Loucy (cell line): ENCODE measurements around the gene LAMTOR4.

Source experiments
- H2AFZ ChIP-seq: fragments of 200-600 bp; sonication (generic); 2 replicates; pipeline ENCODE4 v1.6.0; 2016; ENCODE audit warnings: antibody characterized with exemption, mild to moderate bottlenecking, low read length, moderate library complexity
- H3F3A ChIP-seq: fragments of 200-600 bp; 2 replicates; pipeline ENCODE4 v1.6.0; 2016; ENCODE audit warnings: antibody characterized with exemption, low read depth, mild to moderate bottlenecking
- H3K27me3 ChIP-seq: fragments of 200-600 bp; sonication (generic); 2 replicates; pipeline ENCODE4 v1.6.1; 2014; ENCODE audit warnings: low read length, mild to moderate bottlenecking; ENCODE audit not compliant: insufficient read depth, poor library complexity, severe bottlenecking
- H3K36me3 ChIP-seq: fragments of 200-600 bp; sonication (generic); 2 replicates; pipeline ENCODE4 v1.6.1; 2016; ENCODE audit warnings: low read length; ENCODE audit not compliant: insufficient read depth
- H3K4me1 ChIP-seq: fragments of 200-600 bp; sonication (generic); 2 replicates; pipeline ENCODE4 v1.5.1; 2014; ENCODE audit warnings: low read length, mild to moderate bottlenecking; ENCODE audit not compliant: insufficient read depth, poor library complexity, severe bottlenecking
- H3K4me2 ChIP-seq: fragments of 200-600 bp; sonication (generic); 2 replicates; pipeline ENCODE4 v1.6.0; 2014; ENCODE audit warnings: antibody characterized with exemption, low read length, low read depth, mild to moderate bottlenecking; ENCODE audit not compliant: poor library complexity, severe bottlenecking
- H3K4me3 ChIP-seq: fragments of 200-600 bp; sonication (generic); 2 replicates; pipeline ENCODE4 v1.5.1; 2014; ENCODE audit warnings: low read length, mild to moderate bottlenecking, mixed read lengths; ENCODE audit not compliant: poor library complexity, severe bottlenecking
- H3K79me2 ChIP-seq: fragments of 200-600 bp; sonication (generic); 2 replicates; pipeline ENCODE4 v1.6.1; 2014; ENCODE audit warnings: low read length; ENCODE audit not compliant: insufficient read depth
- H3K9ac ChIP-seq: fragments of 200-600 bp; sonication (generic); 2 replicates; pipeline ENCODE4 v1.6.0; 2014; ENCODE audit warnings: mild to moderate bottlenecking, low read depth, low read length, moderate library complexity; ENCODE audit not compliant: poor library complexity, severe bottlenecking
- H3K9me2 ChIP-seq: fragments of 200-600 bp; sonication (generic); replicated peaks from 2 replicates; pipeline ENCODE4 v1.6.1; 2016; ENCODE audit warnings: low read depth, low read length, mixed read lengths
- H3K9me3 ChIP-seq: fragments of 200-600 bp; sonication (generic); 2 replicates; pipeline ENCODE4 v1.6.1; 2014; ENCODE audit warnings: mild to moderate bottlenecking, antibody characterized with exemption, low read length, low read depth; ENCODE audit not compliant: insufficient read depth
- H4K20me1 ChIP-seq: fragments of 200-600 bp; sonication (generic); 2 replicates; pipeline ENCODE4 v1.6.0; 2014; ENCODE audit warnings: antibody characterized with exemption, low read length, mild to moderate bottlenecking; ENCODE audit not compliant: insufficient read depth, poor library complexity, severe bottlenecking
- EZH2phosphoT487 ChIP-seq: fragments of 200-600 bp; IDR thresholded peaks from 2 replicates; pipeline ENCODE4 v1.6.1; 2018; ENCODE audit warnings: antibody characterized with exemption, mild to moderate bottlenecking, moderate library complexity, borderline replicate concordance
- TF ChIP-seq, protein P1 (sequence below): fragments of 200-600 bp; sonication (generic); conservative IDR thresholded peaks from 2 replicates; pipeline ENCODE4 v1.5.1; 2014; ENCODE audit warnings: mild to moderate bottlenecking, antibody characterized with exemption, low read length

The LAMTOR4 gene

DNA sequence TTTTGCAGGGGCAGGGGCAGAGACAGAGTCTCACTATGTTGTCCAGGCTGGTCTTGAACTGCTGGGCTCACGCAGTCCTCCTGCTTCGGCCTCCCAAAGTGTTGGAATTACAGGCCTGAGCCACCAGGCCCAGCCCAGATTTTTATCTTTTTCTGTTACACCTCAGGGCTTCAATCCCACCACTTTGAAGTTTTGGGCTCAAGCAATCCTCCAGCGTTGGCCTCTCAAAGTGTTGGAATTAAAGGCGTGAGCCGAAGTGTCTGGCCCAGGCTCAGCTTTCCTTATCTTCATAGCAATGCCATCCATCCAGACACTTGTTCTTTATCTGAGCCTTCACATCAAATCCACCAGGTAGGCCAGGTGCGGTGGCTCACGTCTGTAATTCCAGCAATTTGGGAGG is 33.7 kb upstream of the LAMTOR4 start:
- peaks cover 4% of the 10 kb centered on the region for H4K20me1 ChIP-seq
- no peak overlapping the region for H3K4me3 ChIP-seq
- H2AFZ ChIP-seq, result no peak overlapping the region
- H3F3A ChIP-seq, result no peaks in the 10 kb centered on the region
- no peaks in the 10 kb centered on the region for H3K27me3 ChIP-seq
- peaks cover 4% of the 10 kb centered on the region; the same call in 1 of the 2 replicates for H3K36me3 ChIP-seq
- no peak overlapping the region for H3K4me2 ChIP-seq
- H3K4me1 ChIP-seq, result peaks cover 6% of the 10 kb centered on the region
- H3K9me2 ChIP-seq, result no peaks in the 10 kb centered on the region
- H3K9me3 ChIP-seq, result no peaks in the 10 kb centered on the region
- H3K9ac ChIP-seq, result no peak overlapping the region
- H3K79me2 ChIP-seq, result peaks cover 16% of the 10 kb centered on the region
- no peak for TF ChIP-seq EZH2phosphoT487
- TF ChIP-seq, protein P1, sequence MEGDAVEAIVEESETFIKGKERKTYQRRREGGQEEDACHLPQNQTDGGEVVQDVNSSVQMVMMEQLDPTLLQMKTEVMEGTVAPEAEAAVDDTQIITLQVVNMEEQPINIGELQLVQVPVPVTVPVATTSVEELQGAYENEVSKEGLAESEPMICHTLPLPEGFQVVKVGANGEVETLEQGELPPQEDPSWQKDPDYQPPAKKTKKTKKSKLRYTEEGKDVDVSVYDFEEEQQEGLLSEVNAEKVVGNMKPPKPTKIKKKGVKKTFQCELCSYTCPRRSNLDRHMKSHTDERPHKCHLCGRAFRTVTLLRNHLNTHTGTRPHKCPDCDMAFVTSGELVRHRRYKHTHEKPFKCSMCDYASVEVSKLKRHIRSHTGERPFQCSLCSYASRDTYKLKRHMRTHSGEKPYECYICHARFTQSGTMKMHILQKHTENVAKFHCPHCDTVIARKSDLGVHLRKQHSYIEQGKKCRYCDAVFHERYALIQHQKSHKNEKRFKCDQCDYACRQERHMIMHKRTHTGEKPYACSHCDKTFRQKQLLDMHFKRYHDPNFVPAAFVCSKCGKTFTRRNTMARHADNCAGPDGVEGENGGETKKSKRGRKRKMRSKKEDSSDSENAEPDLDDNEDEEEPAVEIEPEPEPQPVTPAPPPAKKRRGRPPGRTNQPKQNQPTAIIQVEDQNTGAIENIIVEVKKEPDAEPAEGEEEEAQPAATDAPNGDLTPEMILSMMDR, result no peak

DNA sequence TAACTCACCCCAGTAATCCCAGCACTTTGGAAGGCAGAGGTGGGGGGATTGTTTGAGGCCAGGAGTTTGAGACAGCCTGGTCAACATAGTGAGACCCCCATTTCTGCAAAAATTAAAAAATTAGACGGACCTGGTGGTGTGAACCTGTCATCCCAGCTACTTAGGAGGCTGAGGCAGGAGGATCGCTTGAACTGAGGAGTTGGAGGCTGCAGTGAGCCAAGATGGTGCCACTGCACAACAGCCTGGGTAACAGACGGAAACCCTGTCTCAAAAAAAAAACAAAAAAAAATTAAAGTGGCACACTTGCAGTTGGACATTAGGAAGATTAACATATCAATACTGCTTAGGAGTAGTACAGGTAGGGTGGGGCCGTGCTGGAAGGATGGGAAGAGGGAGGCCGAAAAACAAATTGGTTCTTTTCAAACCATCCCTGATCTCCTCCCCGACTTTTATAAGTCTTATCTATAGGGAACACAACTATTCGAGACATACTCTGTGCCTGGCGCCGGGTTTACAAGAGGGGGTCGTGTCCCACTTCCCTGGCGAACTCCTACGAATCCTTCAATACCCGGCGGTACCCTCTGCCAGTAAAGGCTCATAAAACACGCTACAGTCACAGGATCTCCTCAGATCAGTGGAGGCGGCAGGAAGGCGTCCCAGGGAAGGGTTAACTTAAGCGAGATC is 30.2 kb upstream of the LAMTOR4 start:
- H3K4me1 ChIP-seq, result peaks cover 14% of the 10 kb centered on the region
- TF ChIP-seq, protein P1, result no peak
- TF ChIP-seq EZH2phosphoT487, result no peak
- H3K4me3 ChIP-seq, result peak overlapping the region; percentile 99
- peak overlapping the region; percentile 91 for H3K9ac ChIP-seq
- no peaks in the 10 kb centered on the region for H3F3A ChIP-seq
- H4K20me1 ChIP-seq, result peaks cover 4% of the 10 kb centered on the region
- H3K27me3 ChIP-seq, result no peaks in the 10 kb centered on the region
- peaks cover 24% of the 10 kb centered on the region for H3K79me2 ChIP-seq
- peaks cover 4% of the 10 kb centered on the region; the same call in 1 of the 2 replicates for H3K36me3 ChIP-seq
- H3K4me2 ChIP-seq, result peak overlapping the region; percentile 91
- no peaks in the 10 kb centered on the region for H3K9me2 ChIP-seq
- H2AFZ ChIP-seq, result peak overlapping the region; percentile 78
- no peaks in the 10 kb centered on the region for H3K9me3 ChIP-seq

DNA sequence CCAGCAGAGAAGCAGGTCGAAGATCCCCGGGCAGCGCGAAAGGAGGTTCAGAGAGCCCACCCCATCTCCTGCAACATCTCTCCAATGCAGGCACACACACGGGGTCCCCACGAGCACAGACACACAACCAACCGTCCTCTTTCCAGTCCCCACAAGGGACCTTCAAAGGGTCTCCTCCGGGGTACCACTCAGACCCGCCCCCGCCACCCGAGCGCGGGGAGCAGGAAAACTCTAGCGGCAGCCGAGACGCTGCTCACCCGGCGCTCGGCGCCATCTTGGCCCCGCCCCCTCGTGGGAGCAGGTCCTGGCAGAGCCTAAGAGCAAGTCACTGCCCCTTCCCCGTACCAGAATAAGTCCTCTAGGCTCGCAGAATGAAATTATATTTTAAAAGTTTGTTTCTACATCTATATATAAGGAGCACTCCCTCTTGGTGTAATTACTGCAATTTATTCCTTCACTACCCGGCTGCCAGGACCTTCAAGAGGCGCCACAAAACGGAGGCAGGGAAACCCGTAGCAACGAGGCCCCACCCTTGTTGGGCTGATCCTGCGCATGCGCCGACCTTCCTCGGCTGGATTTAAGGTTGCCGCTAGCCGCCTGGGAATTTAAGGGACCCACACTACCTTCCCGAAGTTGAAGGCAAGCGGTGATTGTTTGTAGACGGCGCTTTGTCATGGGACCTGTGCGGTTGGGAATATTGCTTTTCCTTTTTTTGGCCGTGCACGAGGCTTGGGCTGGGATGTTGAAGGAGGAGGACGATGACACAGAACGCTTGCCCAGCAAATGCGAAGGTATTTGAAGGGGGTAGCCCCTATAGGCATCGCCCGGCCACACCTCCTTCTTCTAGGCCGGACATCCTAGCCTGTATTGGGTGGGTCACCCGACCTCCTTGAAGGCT is 29.4 kb upstream of the LAMTOR4 start, which contains the start of the genes CNPY4 and TAF6:
Gene CNPY4 (plus strand): TSS at position 563 of the 898 bp plus-strand sequence. CDS start 111 bp downstream, at position 674.
Gene TAF6 (minus strand): TSS at position 287 of the 898 bp plus-strand sequence. CDS start 5,149 bp downstream, outside the sequence.
- Histone ChIP-seq H3K4me3 (peak within 1 kb of the TSS; percentile 99), H4K20me1 (peaks cover 4% of the 10 kb centered on the region), H2AFZ (peak within 1 kb of the TSS; percentile 78), H3K4me1 (peaks cover 14% of the 10 kb centered on the region), H3K9me2 (no peaks in the 10 kb centered on the region), H3K27me3 (no peaks in the 10 kb centered on the region), H3K79me2 (peaks cover 27% of the 10 kb centered on the region), H3K4me2 (peak within 1 kb of the TSS; percentile 91), H3F3A (no peaks in the 10 kb centered on the region), H3K9me3 (no peaks in the 10 kb centered on the region), H3K36me3 (no peaks in the 10 kb centered on the region), H3K9ac (peak within 1 kb of the TSS; percentile 91)
- TF ChIP-seq, protein P1, result no peak
- no peak for TF ChIP-seq EZH2phosphoT487
